HG02970 (cell line): ENCODE results near the gene SEZ6L.

ENCODE experiments used
- ATAC-seq: cut with Tn5 transposase; IDR thresholded peaks from one replicate; pipeline ENCODE4 v1.9.1; 2021; ENCODE audit warnings: mild to moderate bottlenecking, moderate library complexity, moderate number of reproducible peaks; ENCODE audit not compliant: unreplicated experiment, low FRiP score

Gene SEZ6L

GRCh38 chr22:26409719-26410335 is 240.6 kb downstream of the SEZ6L start:
- no peak for ATAC-seq

DNA sequence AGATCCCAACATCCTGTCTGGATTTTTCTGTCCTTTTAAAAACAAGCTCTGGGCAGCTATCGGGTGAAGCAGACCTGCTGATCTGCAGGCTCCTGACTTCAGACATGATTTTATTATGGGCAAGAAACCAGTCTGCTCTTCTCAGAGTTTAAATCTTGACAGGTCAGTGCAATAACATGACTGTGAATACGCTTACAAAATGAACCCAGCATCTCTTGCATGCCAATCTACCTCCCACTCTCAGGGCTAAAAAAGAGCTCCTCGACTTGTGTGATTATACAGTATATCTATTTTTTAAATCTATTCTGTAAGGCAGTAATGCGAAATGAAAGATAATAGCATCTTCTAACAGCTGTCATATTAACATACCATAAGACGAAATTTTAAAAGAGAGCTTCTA is 241.1 kb downstream of the SEZ6L start:
- ATAC-seq: no peak

GRCh38 chr22:26414347-26414746 is 245.1 kb downstream of the SEZ6L start:
- no peak for ATAC-seq

DNA sequence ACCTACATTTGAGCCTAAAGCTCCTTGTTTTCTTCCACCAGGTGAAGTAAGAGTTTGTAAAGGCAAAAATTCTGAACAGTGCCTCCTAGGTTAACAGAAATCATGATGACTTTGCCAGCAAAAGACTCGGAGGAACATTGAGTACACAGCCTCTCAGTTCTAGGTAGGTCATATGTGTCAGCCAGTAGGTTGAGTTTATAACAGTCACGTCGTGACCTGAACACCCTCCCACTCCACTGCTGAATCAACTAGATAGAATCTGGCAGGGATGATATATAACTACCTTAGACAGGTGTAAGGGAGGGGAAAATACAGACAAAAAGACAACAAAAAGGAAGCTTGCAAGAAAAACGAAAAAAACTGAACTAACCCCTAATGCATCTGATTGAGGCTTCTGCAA is 247.0 kb downstream of the SEZ6L start:
- no peak for ATAC-seq

DNA sequence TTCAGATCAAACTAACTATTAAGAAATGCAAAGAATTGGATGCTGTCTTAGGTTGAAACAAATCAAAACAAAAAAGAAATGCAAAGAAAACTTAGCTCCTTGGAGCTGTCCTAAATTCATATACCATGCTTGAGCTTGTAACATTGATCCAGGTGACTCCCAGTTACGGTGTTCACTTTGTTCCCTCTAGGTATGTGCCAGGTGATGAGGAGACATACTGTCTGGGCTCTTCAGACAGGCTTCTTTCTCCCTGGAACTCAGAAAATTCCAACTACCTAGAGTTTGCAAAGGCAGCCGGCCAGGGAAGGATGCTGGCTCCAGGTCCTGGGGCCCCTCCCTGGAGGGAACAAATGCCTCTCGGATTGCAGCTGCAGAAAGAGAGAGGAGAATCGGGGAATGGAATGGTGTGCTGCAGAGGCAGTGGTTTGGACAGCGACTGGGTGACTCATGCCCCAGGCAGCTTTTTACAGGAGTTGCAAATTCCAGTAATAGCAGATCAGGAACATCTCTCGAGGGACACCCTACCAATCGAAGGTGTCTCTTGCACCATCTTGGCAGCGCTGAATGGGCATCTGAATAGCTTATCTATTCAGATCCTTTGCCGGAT is 247.5 kb downstream of the SEZ6L start:
- ATAC-seq: no peak

DNA sequence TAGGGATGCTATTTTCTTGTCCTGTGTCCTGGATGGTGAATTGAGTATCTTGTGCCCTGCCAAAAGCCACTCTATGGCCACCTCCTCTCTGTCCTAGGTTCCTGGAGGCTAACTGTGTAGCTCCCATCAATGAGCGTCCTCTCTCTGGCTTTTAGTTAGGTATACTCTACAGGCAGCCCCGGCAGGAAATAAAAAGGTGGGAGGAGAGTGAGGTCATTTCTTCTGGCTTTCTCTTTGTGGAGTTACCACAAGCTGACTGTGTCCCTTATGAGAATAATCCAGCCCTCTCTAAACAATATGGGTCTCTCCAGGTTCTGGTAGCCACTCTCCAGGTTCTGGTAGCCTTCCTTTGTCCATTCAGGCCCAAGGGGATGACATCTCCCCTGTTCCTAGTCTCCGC is 248.1 kb downstream of the SEZ6L start:
- no peak for ATAC-seq

- no peak for ATAC-seq
Measured at GRCh38 chr22:26418620-26419019, 249.4 kb downstream of the SEZ6L start.

DNA sequence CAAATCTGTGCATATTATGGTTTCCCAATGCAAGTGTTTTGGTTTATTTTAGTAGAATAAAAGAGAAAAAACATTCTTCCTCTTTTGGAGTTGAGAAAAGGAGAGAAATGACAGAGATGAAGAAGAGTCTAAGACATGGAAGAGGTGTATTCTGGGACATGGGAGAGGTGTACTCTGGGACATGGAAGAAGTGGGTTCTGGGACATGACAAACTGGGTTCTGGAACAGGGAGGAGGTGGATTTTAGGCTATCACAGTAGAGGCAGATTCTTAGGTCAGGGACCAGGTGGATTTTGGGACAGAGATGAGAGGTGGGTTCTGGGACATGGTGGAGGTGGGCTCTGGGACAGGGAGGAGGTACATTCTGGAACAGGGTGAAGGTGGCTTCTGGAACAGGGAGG is 257.7 kb downstream of the SEZ6L start:
- ATAC-seq: no peak

DNA sequence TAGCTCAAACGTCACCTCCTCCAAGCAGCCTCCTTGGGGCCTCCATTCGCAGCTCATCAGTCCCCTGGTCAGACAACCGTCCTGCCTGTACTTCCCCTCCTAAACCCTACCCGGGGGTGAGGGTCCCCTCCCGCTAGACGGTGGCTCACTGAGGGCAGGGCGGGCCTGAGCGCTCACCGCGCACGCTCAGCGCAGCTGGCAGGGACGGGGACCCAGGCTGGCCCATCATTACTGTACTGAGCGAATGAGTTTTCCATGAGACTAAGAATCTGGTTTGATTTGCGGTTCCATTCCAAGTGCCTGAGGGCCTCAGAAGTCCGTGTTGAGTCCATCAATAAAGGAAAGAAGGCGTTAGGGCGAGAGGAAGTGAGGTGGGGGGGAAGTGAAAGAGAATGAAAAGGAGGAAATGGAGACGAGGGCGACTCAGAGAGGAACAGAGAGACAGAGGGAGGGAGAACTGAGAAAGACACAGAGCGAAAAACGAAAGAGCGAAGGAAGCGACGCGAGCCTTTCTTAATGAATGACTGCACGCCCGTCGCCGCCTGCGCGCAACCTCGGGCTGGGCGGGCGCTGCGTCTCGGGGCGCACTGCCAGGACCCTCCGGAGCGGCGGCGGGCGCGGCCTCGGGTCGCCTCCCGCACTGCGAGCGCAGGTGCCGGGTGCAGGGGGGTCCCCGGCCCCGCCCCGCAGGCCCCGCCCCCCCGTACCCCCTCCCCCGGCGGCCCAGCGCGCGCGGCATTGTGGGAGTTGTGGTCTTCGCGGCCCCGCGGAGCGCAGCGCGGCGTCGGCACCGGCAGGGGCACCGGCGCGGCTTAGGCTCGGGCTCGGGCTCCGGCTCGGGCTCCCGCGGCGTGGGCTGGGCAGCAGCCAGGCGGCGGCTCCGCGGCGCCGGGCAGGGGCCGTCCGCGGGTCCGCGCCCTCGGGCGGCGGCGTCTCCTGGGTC is 259.5 kb downstream of the SEZ6L start, which contains the start of gene ASPHD2:
ASPHD2 (plus strand) TSS at position 746 of the 943 bp plus-strand sequence. CDS start 4,356 bp downstream, outside the sequence.
- peak; percentile 80 for ATAC-seq

DNA sequence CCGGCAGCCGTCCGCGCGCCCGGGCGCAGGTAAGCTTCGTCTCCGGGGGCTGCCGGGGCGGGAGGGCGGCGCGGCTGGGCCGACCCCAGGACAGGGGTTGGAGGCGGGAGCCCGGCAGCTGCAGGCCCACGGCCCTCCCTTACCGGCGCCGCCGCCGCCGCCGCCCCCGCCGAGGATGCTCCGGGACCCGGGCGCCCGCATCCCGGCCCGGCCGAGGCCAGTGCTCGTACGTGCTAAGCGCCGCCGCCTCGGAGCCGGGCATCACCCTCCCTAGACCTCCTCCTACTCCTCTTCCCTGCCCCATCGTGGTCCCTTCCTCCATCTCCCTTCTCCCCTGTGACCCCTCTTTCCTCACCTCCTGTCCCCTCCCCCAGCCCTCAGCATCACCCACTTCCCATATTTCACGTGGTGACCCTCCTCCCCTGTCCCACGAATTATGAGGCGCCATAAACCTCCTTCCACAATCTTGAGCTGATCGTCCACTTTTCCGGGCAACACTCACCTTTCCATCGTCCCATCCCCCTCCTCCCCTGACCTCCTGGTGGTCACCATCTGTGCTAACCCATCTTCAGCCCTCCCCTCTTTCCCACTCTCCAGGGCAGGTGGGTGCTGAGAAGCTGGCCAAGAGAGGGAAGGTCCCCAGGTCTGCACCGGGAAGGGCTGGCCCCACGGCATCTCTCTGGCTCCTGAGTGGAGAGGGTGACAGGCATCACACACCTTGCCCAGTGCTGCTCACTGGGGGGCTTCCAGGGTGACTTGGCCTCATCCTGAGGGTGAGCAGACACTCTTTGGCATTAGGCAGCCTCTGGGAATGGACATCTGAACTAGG is 260.4 kb downstream of the SEZ6L start:
- ATAC-seq: peak; percentile 15

GRCh38 chr22:26430600-26430999 is 261.3 kb downstream of the SEZ6L start:
- ATAC-seq: no peak

DNA sequence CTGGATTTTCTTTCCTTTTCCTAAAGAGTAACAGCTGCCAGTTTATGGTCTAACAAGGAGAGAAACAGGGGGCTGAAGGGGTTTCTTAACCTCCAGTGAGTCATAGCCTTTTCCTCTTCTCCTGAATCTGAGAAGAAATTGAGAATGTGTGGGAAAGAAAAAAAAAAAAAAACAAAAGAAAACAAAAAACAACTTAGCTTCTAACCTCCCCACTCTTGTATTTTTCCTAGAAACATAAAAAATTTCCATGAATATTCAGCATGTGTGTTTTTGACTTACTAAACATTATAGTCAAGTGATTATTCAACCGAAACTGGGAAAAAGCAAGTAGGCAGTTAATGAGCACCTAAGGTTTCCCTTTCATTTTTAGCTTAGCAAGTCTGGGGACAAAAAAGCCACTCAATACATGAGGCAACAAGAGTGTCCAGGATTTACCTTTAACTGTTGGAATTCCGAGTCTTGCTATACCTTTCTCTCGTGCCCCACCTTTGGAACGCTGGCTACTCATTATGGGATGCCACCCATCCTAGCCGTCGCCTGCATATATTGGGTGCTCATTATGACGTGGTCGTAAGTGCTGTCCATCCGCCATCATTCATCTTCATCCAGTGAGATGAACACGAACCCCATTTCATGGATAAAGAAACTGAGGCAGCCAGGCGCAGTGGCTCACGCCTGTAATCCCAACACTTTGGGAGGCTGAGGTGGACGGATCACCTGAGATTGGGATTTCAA is 262.2 kb downstream of the SEZ6L start:
- ATAC-seq: no peak

DNA sequence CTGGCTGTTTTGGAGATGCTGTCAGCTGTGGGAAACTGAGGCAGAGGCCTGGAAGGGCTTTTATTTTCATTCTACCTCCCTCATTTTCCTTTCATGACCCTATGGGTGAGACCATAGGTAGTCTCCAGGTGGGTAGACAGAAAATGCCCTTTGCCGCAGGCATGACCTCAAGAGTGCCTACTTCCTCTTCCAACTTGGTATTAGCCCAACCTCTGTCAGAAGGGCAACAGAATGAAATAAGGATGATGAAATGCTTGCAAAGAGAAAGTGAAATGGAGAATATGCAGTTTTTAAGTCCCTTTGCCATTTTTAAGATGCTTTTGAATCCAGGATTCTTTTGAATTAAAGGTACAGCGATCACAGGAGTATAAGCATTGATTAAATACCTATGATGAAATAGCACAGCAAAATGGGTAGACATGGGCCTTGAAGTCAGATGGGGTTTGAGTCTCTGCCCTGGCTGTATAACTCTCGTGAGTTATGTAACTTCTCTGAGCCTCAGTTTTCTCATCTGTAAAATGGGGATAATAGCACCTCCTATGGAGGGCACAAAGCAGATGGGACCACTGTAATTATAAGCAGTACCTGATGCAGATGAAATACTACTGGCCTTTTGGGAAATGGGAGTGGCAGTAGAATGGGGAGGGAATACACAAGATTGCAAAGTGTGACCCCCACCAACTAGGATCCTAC is 263.5 kb downstream of the SEZ6L start:
- no peak for ATAC-seq
